Esophagus muscularis mucosa (tissue), 4 donors: ENCODE results near the gene CHDH. TPM values are rescaled to one million over a fixed set of nuclear protein-coding genes. Genes with fewer than 3 reads are reported as not detected.
A peak's percentile ranks its signal among the peaks of the same experiment; 100 is the strongest.

Experiments used
- DNase-seq: peaks from one replicate; pipeline ENCODE4 v3.0.0-alpha.2; 2017; ENCODE audit errors: extremely low spot score
- H3K27ac ChIP-seq, 4 donors: fragments of 200-600 bp; sonication (generic); replicated peaks in 1 of 4; 1 replicate in 3 of 4; 2 replicates in 1 of 4; pipeline ENCODE4 v1.5.1; 2016 to 2019; ENCODE audit warnings: mild to moderate bottlenecking in 1 of 4
- H3K27me3 ChIP-seq, 4 donors: fragments of 200-600 bp; sonication (generic); one replicate each; pipeline versions ENCODE4 v1.5.1 to v1.6.0; 2016 to 2019
- H3K36me3 ChIP-seq, 4 donors: fragments of 200-600 bp; sonication (generic); one replicate each; pipeline ENCODE4 v1.5.1; 2016 to 2019
- H3K4me1 ChIP-seq, 4 donors: fragments of 200-600 bp; sonication (generic); one replicate each; pipeline ENCODE4 v1.5.1; 2016 to 2019
- H3K4me3 ChIP-seq, 4 donors: fragments of 200-600 bp; sonication (generic); 1 replicate in 2 of 4; 2 replicates in 2 of 4; pipeline ENCODE4 v1.5.1; 2016 to 2019; ENCODE audit warnings: mild to moderate bottlenecking in 4 of 4, moderate library complexity in 1 of 4
- H3K9me3 ChIP-seq, 4 donors: fragments of 200-600 bp; sonication (generic); 1 replicate in 3 of 4; 2 replicates in 1 of 4; pipeline ENCODE4 v1.5.1; 2016 to 2019
- CTCF ChIP-seq, 3 experiments: fragments of 200-600 bp in 2 of 3; fragments of 450-650 bp in 1 of 3; sonication (generic) in 2 of 3; IDR thresholded peaks; one replicate each; pipeline ENCODE4 v1.5.1; 2017 to 2019; ENCODE audit warnings: antibody characterized with exemption in 3 of 3, mild to moderate bottlenecking in 2 of 3, moderate library complexity in 1 of 3
- EP300 ChIP-seq: sonication (generic); formaldehyde crosslinking; IDR thresholded peaks from one replicate; pipeline ENCODE4 v1.6.1; 2017; ENCODE audit warnings: antibody characterized with exemption
- POLR2A ChIP-seq: fragments of 450-650 bp; IDR thresholded peaks from one replicate; pipeline ENCODE4 v1.6.1; 2017; ENCODE audit warnings: antibody characterized with exemption, moderate library complexity, mild to moderate bottlenecking, low read depth
- POLR2AphosphoS5 ChIP-seq, 2 donors: sonication (generic); formaldehyde crosslinking; IDR thresholded peaks; one replicate each; pipeline ENCODE4 v1.6.1; 2017; ENCODE audit warnings: antibody characterized with exemption in 2 of 2
- WGBS: methylation state at CpG from one replicate; pipeline ENCODE4 v1.1.5; 2018; 5-methylcytosine and 5-hydroxymethylcytosine counted together
- intact Hi-C: fragments of 100-400 bp; cut with DNase I; formaldehyde crosslinking; loops from one replicate; pipeline ENCODE4 v1.15.1; 2023
- total RNA-seq, 4 donors: library from RNA; depleted of rRNA; stranded (reverse); fragments of >200 nt; gene quantifications; one replicate each; pipeline versions ENCODE4 v1.1.0 to v1.2.1, GENCODE V29; 2016

The CHDH gene
- total RNA-seq, 4 donors from 2014 or later = 0.42 to 3.2 (median 1.7) TPM

GRCh38 chr3:53881691-53882593 lies 35.7 kb upstream of the CHDH start, which contains the start of gene ACTR8:
TSS of gene ACTR8 (minus strand) at chr3:53882152. CDS start at chr3:53882101, 51 bp downstream.
- TF ChIP-seq CTCF (IDR thresholded peaks at IDR 0.05) (peak in 1 of 3 experiments; percentile 20), POLR2A (no peak), EP300 (no peak), POLR2AphosphoS5 (IDR thresholded peaks at IDR 0.05) (peak; percentile 77 to 88)
- peak within 1 kb of the TSS; percentile 84 to 88 (median 86) for H3K27ac ChIP-seq
- peaks cover 39 to 68% (median 58%) of the 10 kb centered on the region in 4 donors for H3K36me3 ChIP-seq
- 2% methylated on average over 37 of the region's 65 CpGs for WGBS
- H3K9me3 ChIP-seq = no peaks in the 10 kb centered on the region
- H3K27me3 ChIP-seq = no peaks in the 10 kb centered on the region
- H3K4me1 ChIP-seq = peaks cover 13 to 19% (median 17%) of the 10 kb centered on the region in 4 donors
- peak within 1 kb of the TSS; percentile 68 to 97 (median 89) for H3K4me3 ChIP-seq
- peak; percentile 95 for DNase-seq
- intact Hi-C loops = no loop called here

GRCh38 chr3:53880396-53881345 lies 34.5 kb upstream of the CHDH start:
- Histone ChIP-seq H3K4me3 (peak overlapping the region; percentile 68 to 97 (median 89)), H3K27me3 (no peaks in the 10 kb centered on the region), H3K27ac (peak overlapping the region in 2 of 4 donors; percentile 84 to 87), H3K9me3 (no peaks in the 10 kb centered on the region), H3K36me3 (peaks cover 41 to 68% (median 61%) of the 10 kb centered on the region in 4 donors), H3K4me1 (peaks cover 13 to 19% (median 17%) of the 10 kb centered on the region in 4 donors)
- TF ChIP-seq CTCF (IDR thresholded peaks at IDR 0.05) = no peak
- TF ChIP-seq POLR2A = no peak
- TF ChIP-seq EP300 = no peak
- no peak for TF ChIP-seq POLR2AphosphoS5 (IDR thresholded peaks at IDR 0.05)
- 57% methylated on average over 9 of the region's 10 CpGs for WGBS
- intact Hi-C loops = no loop called here
- DNase-seq = no peak

- Histone ChIP-seq H3K4me3 (no peak overlapping the region), H3K27ac (no peak overlapping the region), H3K36me3 (peaks cover 43 to 98% (median 95%) of the 10 kb centered on the region in 4 donors), H3K4me1 (no peaks in the 10 kb centered on the region), H3K27me3 (no peaks in the 10 kb centered on the region), H3K9me3 (no peaks in the 10 kb centered on the region)
- no peak for DNase-seq
- TF ChIP-seq EP300 (no peak), POLR2A (no peak), CTCF (IDR thresholded peaks at IDR 0.05) (no peak), POLR2AphosphoS5 (IDR thresholded peaks at IDR 0.05) (no peak)
- intact Hi-C loops = no loop called here
- 89% methylated on average over 5 of the region's 5 CpGs for WGBS
Observed at GRCh38 chr3:53865732-53866499, 19.7 kb upstream of the CHDH start.

- H3K4me1 ChIP-seq = no peaks in the 10 kb centered on the region
- H3K27ac ChIP-seq = no peak overlapping the region
- DNase-seq = no peak
- TF ChIP-seq EP300 (no peak), POLR2A (no peak), CTCF (IDR thresholded peaks at IDR 0.05) (no peak), POLR2AphosphoS5 (IDR thresholded peaks at IDR 0.05) (no peak)
- H3K36me3 ChIP-seq = peaks cover 19 to 94% (median 75%) of the 10 kb centered on the region in 4 donors
- no peaks in the 10 kb centered on the region for H3K27me3 ChIP-seq
- H3K4me3 ChIP-seq = no peak overlapping the region
- 75% methylated on average over 1 of the region's 1 CpG for WGBS
- intact Hi-C loops = no loop called here
- H3K9me3 ChIP-seq = no peaks in the 10 kb centered on the region
Observed at GRCh38 chr3:53863145-53863544, 16.9 kb upstream of the CHDH start.
